Activated CD8-positive, alpha-beta memory T cell treated with anti-CD3 and anti-CD28 coated beads, Interleukin-2, amount 50 U/mL, for 4 hours (primary cell): ENCODE measurements around the gene ENTPD6.

ENCODE experiments used
- DNase-seq: peaks from one replicate; pipeline ENCODE4 v3.0.0-alpha.2; 2020

Gene ENTPD6

DNA sequence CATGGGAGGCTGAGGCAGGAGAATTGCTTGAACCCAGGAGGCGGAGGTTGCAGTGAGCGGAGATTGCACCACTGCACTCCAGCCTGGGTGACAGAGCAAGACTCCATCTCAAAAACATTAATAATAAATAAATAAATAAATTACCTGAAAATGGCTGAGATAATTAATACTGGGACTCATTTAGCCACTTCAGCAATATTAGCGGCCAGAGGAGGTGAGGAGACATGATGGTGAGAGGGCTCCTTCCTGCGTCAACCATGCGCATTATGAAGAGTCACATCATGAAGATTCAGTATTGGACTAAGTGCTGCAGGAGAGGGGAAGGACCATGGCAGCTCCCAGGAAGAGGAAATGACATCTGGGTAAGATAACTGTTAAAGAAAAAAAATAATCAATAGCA is 49.5 kb downstream of the ENTPD6 start:
- no peak for DNase-seq

DNA sequence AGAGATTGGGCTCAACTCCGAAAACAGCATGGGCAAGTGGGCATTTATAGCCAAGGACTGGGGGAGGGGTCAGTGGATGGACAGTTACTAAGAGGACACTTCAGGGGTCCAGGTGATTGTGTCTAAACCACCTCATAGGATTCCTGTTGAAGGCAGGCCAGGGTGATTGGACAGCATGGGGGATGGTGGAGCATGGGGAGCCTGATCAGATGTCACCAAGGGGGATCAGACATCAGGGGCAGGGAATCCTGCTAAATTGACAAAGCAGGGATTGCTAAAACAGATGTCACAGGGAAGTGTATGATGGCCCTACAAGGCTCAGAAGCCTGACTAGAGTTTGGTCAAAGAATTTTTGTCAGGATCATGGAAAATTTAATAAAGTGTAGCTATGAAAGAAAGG is 49.9 kb downstream of the ENTPD6 start:
- no peak for DNase-seq

DNA sequence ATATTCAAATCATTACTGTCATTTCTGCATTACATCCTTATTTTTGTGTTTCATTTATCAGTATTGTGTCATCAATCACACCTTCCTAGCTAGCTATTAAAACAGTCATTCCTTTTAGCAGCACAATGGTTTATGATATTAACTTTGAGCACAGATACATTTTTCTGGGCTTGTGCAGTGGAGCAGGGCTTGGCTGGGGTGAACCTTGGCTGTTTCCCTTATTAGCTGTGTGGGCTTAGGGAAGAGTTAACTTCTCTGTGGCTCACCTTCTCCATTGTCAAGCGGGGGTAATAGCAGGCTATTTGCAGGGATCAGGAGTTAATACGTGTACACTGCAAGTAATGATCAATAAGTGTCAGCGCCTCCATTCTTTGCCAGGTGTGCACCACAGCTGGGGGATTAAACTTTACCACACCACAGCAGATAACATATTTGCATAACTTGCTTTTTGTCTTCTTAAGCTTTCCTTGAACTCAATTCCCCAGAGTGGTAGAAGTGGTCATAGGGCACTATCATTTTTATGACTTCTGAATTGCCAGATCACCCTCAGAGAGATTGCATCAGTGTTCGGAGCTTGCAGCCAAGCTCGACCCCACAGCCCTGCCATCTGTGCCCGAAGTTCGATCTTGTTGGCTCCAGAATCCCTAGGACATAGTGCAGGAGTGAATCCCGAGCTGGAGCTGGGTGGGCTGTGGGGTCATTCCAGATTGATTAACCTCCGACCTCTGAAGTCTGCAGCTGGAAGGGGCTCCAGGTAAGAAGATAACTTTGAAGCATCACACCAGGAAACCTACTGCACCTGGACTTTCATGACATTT is 50.9 kb downstream of the ENTPD6 start:
- DNase-seq = no peak

DNA sequence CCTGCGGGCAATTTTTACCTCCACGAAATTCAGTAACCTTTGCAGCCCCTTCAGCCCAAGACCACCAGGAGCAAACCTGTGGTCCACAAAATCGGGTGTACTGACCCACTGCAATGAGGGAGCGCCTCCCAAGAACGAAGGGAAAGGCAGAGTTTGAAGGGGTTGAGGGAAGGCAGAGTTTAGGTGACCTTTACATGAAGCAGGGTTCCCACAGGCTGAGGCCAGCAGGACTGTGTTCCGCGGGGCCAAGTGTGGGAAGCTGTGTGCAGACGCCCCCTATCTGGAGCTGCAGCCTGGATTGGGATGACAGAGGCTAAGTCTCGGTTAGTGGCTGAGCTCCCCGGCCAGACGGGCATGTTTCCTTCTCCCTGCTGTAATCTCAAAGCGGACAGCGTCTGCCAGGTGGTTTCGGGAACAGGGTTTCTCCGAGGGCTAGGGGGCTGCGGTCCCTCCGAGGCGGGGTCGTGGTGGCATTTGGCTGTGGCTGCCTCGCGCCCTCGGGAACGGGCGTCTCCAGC is 51.5 kb downstream of the ENTPD6 start:
- DNase-seq = no peak

DNA sequence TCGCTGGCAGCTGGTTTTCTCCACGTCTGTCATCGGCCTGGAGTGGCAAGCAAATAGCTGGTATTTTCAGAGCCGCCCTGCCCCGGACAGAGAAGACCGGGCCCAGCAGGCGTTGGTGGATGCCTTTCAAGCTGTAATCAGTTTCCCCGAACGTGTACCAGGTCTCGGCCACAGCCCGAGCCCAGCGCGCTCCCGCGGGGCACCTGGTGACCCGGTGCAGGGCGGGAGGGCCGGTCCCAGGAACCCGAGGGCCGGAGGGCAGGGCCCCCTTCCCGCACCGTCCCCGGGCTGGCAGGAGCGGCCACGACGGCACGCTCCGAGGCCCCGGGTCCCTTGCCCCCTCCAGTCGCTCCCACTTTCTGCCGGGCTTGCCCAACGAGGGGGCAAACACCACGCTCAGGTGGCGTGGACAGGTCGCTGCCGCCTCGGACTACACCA is 52.0 kb downstream of the ENTPD6 start:
- no peak for DNase-seq

DNA sequence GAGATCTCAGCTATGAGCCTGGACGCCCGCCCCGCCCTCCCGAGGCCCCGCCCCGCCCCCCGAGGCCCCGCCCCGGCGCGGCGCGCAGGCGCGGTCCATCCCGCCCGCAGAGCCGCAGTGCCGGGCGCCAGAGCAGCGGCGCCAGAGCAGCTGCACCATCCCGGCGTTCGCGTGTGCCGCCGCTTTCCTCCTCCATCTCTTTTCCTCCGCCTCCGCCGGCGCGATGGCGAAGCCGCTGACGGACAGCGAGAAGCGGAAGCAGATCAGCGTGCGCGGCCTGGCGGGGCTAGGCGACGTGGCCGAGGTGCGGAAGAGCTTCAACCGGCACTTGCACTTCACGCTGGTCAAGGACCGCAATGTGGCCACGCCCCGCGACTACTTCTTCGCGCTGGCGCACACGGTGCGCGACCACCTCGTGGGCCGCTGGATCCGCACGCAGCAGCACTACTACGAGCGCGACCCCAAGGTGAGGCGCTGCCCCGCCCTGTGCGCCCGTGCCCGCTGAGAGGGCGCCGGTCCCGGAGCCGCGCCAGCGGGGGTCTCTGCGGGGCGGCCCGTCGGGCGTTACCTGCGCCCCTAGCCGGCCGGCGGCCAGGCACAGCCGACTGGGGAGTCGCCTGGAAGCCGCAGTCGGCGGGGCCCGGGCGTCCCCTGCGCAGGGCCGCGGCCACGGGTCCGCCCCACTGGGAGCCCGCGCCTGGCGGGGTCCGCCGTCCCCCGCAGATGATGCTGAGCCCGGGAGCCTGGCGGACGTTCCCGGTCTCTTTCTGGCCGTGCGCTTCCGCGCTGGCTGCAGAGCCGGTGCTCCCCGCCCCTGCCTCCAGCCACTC is 52.7 kb downstream of the ENTPD6 start, which contains the start of gene PYGB:
Gene PYGB (plus strand): TSS at position 130 of the 830 bp plus-strand sequence. CDS start 94 bp downstream, at position 224.
- peak; percentile 72 for DNase-seq

DNA sequence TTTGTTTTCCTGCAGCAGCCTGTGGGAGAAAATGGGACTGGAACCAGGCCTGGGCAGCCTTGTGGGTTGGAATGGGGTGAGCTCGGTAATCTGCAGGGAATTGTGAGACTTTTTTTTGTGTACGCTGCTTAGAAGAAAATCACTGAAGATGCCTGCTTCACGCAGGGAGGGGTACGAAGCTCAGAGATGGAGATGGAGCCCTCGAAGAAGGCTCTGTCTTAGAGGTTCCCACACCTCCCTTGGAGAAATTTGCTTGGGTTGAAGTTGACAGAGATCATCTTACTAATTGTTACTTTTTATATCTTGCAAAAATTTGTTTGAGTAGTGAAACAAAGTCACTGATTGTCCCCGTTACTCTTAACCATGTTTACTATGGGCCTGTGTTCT is 53.3 kb downstream of the ENTPD6 start:
- no peak for DNase-seq

DNA sequence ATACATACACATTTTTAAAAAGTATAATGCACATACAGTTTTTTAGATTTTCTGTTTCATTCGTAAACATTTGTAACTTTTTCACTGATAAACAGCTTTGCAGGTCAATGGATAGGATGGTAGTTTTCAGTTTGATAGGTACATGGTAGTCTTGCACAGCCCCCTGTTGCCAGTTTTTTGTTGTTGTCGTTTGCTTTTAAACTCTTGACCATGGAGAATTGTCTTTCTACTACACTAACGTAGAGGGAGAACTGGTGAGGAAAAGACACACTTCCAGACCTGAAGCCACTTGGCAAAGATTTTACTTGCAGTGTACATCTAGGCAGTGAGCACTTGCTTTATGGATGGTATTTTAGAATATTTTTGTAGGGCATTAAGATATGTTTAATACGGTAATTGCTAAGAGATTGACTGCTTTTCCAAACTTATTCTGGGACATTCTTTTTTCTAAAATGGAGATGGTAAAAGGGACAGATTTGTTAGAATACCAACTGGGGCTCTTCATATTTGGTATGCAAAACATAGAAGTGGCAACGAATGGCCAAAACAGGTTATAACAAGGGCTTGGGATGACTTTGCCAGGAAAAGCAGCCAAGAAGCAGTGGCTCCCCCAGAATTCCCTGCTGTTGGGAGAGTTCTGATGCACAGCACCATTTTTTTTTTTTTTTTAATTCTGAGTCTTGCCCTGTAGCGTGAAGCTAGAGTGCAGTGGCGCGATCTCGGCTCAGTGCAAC is 53.9 kb downstream of the ENTPD6 start:
- no peak for DNase-seq

DNA sequence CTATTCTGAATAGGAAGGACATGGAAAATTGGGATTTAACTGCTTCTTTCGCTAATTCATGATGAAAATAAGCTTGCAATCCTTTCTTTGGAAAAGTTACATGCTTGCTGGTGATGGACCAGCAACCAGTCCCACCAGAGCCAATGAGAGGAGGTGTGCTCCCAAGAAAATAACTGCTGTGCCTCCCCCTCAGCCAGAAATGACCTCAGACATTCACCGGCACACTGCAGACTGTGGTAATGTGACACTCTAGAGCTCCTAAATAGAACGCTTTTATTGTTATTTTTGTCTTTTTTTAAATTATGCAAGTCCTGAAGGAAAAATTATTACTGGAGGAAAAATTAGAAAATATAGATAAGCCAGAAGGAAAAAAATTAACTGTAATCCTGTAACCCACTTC is 55.0 kb downstream of the ENTPD6 start:
- DNase-seq = no peak

DNA sequence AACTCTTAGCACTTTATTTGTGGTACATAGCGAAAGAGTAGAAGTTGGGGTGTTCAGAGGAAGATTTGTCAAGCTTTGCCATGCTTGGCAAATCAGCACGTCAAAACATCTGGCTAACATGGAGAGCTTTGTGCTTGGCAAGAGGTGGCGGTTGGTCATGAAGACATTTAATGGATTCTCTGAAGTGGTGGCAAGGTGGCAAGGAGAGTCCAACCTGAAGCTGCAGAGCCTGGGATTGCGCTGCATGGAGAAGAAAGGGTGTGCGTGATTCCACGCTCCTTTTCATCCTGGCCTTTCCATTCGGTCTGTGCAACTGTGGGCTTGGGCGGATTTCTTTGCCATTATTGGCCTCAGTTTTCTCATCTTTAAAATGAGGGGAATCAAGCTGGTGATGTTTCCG is 55.5 kb downstream of the ENTPD6 start:
- DNase-seq = no peak

DNA sequence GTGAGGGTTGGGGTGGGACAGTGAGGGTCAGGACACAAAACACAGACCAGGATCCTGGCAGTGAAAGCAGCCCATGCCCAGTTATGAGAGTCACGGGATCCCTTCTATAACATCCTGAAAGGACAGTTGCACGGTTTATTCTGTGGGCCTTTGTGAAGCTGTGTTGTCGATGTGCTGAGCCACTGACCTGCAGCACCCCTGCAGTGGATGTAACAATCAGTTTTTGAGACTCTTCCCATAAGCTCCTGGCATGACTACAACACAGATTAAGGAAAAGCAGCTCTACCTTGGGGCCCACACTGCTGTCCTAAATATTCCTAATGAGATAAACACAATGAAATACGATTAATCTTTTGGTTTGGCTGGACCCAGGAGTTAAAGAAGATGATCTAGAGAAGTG is 56.0 kb downstream of the ENTPD6 start:
- DNase-seq = no peak

DNA sequence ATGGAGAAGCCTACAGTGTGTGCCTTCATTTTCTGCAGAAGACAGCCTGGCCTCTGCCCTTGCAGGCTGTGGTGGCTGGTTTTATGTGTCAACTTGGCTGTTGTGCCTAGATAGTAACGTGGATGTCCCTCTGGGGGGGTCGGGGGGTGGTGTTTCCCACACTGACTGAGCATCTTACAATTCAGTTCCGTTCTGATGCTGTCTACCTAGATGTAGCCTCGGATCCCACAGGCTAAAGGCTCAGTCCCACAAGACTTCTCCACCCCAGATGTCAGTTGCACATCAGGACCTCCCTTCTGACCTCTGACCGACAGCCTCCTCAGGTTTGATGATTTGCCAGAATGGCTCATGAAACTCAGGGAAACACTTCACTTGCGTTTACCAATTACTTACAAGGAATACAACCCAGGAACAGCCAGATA is 56.7 kb downstream of the ENTPD6 start:
- no peak for DNase-seq

DNA sequence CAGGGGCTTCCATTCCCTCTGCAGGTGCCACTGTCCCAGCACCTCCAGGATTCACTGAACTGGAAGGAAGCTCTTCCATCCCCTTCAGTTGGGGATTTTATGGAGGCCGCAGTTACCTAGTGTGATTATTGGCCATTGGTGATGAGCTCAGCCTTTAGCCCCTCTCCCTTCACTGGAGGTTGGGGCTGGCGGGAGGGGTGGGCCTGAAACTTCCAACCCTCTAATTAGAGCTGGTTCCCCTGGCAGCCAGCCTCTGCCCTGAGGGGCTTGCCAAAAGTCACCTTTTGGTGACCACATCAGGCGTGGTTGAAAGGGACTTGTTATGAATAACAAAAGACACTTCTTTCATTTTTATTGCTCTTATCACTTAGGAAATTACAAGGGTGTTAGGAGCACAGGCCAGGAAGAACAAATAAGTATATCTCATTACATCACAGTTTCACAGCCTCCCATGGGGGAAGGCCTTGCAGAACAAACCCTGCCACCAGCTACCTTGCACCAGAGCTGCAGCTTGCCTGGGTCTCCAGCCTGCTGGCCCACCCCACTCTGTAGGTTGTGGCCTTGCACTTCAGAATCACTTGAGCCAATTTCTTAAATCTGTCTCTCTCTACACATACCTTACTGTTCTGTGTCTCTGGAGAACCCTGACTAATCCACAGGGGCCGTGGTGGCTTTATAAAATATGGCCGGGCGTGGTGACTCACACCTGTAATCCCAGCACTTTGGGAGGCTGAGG is 57.3 kb downstream of the ENTPD6 start:
- no peak for DNase-seq

DNA sequence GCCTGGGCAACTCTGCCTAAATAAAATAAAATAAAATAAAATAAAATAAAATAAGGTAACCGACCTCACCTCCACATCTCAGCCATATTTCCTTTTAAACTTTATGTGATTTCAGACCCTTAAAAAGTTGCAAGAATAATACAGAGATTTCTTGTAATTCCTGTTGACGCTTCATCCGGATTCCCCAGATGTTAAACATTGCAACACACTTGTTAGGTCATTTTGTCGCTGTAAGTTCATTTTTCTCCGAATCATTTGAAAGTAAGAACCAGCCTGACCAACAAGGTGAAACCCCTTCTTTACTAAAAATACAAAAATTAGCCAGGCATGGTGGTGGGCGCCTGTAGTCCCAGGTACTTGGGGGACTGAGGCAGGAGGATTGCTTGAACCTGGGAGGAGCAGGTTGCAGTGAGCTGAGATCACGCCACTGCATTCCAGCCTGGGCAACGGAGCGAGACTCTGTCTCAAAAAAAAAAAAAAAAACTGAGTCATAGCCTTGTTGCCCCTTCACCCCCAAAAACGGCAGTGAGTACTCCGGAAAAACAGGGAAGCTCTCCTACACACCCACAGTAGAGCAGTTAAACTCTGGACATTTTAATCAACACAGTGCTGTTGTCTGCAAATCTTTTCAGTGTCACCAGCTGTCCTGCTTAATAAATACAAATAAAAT is 58.2 kb downstream of the ENTPD6 start:
- no peak for DNase-seq

DNA sequence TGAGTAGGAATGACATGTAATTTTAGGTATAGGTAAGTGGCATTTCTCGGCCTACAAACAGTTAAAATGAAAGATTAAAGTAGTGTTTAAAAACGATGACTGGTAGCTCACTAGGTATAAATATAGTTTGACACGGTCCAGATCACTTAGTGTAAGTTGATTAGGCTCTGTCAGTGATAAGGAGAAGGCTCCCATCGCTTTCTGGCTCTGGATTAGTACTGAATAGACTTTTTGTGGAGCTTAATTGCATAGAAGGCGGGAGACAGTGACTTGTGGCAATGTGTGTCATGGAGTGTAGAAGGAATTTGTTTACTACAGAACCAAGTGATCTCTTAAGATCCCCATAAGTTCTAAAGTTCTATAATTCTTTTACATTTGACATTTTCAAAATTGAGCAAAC is 59.1 kb downstream of the ENTPD6 start:
- DNase-seq = no peak

DNA sequence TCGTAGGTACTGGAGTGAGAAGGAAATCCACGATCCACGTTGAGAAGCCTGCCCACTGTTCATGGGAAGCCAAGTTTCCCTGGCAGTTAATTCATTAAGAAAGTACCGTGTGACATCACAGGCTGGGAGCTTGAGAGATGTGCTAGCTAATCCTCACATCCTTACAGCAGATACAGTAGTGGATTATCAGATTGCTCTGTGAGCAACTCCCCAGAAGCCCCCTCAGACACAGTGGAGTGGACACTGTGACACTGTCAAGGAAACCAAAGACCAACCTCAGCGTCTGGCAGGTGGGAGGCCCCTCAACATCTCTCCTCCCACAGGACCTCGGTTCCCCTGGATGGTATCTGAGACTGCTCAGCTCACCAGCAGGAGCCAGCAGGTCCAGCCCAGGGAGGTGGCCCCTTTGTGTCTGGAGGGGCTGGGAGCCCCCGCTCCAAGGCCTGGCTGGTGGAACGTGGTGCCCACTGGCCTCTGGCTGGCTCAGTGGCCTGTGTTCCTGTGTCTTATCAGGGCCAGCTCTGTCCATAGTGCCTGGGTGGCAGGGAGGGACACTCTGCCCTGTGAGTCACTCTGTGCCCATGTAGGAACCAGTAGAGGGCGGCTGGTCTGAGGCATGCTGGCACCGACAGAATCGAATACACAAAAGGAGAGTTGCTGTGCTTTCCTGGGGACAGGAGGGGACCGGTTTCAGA is 59.6 kb downstream of the ENTPD6 start:
- DNase-seq = no peak

DNA sequence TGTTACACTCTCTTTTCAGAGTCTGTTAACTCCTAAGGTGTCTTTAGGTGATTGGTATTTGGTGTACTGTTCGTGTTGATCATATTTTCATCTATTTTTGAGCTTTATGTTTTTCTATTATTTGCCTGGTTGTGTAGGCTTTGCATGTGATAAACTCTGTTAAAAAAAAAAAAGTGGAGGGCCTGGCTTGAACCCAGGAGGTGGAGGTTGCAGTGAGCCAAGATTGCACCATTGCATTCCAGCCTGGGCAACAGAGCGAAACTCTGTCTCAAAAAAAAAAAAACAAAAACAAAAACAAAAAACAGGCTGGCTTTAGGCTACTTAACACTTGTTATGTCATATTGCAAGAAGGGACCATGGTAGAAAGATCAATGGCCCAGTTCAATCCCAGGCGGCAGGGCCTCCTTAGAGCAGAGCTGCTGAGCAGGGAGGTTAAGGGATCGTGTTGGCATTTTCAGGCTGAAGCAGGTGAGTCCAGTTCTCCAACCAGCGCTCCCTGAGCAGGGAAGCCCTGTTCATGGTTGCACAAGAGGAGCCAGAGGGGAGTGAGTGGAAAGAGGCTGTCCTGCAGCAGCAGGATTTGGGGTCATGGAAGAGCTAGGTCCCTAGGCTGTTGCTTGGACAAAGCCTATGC is 60.8 kb downstream of the ENTPD6 start:
- DNase-seq = no peak

DNA sequence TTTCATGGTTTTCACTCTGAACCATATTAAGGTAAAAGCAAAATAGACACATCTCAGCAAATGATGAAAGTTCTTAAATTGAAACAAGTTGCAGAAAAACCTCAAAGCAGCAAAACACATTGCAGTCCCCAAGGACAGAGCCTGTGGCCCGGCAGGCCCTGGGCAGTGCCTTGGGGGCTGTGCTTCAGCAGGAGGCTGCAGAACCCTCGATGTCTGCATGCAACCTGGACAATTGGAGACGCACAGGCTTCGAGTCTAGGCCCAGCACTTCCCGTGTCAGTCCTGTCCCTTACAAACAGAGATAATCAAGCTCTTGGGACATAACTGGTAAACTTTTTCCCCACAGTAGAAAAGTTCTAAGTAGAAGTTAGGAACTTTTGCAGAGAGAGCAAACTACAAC is 61.6 kb downstream of the ENTPD6 start:
- no peak for DNase-seq

DNA sequence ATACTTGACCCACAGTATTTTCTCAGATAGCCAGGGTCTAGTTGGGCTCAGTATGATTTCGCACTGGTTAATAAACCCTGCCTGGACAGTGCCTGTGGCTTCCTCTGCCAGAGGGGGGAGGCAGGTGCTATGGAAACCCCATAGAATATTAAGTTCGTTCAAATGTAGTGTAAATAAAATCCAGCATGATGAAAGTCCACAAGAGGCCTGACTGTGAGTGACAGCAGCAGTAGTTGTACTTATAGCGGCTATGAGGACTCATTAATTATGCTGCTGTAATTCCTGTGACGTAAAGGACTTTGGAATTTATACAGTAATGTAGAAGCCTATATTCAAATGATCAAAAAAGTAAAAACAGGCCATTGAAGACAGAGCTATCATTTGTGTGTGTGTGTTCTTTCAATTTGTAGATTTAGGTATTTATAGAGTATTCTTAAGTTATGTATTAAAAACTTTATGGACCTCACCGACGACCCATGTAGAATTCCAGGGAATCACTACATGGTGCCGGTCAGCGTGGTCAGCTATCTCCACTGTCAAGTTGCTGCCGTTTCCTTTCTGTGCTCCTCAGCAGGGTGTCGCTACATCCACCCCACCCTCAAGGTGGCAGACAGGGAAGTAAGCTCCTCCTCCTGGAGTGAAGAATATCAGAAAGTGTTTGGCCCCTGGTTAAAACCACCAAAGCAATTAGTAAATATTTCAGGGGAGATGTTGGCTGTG is 62.4 kb downstream of the ENTPD6 start:
- no peak for DNase-seq

DNA sequence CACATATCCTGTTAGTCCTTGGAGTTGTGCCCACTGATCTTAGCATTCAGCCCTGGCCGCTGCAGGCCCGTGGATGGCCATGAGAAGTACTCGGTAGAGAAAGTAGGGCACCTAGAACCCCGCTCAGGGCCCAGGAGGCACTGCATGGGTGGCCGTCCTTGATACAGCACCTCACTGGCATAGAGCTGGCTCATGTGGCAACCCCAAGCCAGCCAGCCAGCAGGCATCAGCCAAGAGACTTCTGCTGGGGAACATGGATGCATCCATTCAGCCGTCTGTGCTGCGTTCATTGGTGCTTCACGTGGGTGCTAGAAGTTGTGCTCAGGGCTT is 62.9 kb downstream of the ENTPD6 start:
- no peak for DNase-seq
